H1 (cell line): ENCODE results near the gene ZBTB42. TPM values are rescaled to one million over a fixed set of nuclear protein-coding genes. Genes with fewer than 3 reads are reported as not detected.

Experiments used
- CTCF ChIA-PET: fragments of 300-600 bp; sonication (Branson Sonifier 250); formaldehyde crosslinking; loops from one replicate; lab custom pipeline; 2021; ENCODE audit not compliant: partially characterized antibody; lab: Charles Lee
- POLR2A ChIA-PET: fragments of 300-600 bp; sonication (Branson Sonifier 250); formaldehyde crosslinking; loops from one replicate; lab custom pipeline; 2021; ENCODE audit warnings: inconsistent platforms; ENCODE audit not compliant: partially characterized antibody; lab: Charles Lee
- DNase-seq, 2 experiments: peaks; one replicate each; pipeline versions ENCODE4 v3.0.0 to v3.0.0-alpha.2; 2010 to 2022; ENCODE audit warnings: low spot score in 2 of 2, low read depth in 1 of 2, mixed read lengths in 1 of 2
- FAIRE-seq: peaks from 2 replicates; lab custom pipeline; 2011; peaks lifted over from hg19 to GRCh38; lab: Jason Lieb, UNC
- H2AFZ ChIP-seq: 2 replicates; pipeline ENCODE4 v1.8.1; 2012; ENCODE audit warnings: low read length, inconsistent platforms
- H2AK5ac ChIP-seq: 2 replicates; pipeline ENCODE4 v1.6.1; 2013; ENCODE audit warnings: low read depth, low read length
- H2BK120ac ChIP-seq: replicated peaks from 2 replicates; pipeline ENCODE3; 2013; ENCODE audit warnings: low read depth, low read length, inconsistent platforms
- H2BK12ac ChIP-seq: 2 replicates; pipeline ENCODE4 v1.6.1; 2013; ENCODE audit warnings: low read depth, low read length
- H2BK15ac ChIP-seq: 2 replicates; pipeline ENCODE4 v1.6.1; 2013; ENCODE audit warnings: low read length
- H2BK20ac ChIP-seq: 2 replicates; pipeline ENCODE4 v1.6.1; 2013; ENCODE audit warnings: low read length
- H2BK5ac ChIP-seq: 2 replicates; pipeline ENCODE4 v1.6.1; 2013; ENCODE audit warnings: low read depth, low read length
- H3K14ac ChIP-seq: 2 replicates; pipeline ENCODE4 v1.6.1; 2013; ENCODE audit warnings: inconsistent platforms; ENCODE audit not compliant: insufficient read length
- H3K18ac ChIP-seq: 2 replicates; pipeline ENCODE4 v1.6.1; 2013; ENCODE audit warnings: low read length; ENCODE audit errors: extremely low read depth
- H3K23ac ChIP-seq: 2 replicates; pipeline ENCODE4 v1.6.1; 2013; ENCODE audit warnings: inconsistent platforms; ENCODE audit not compliant: insufficient read length
- H3K23me2 ChIP-seq: 2 replicates; pipeline ENCODE4 v1.6.1; 2013; ENCODE audit warnings: low read depth, low read length
- H3K27ac ChIP-seq: 2 replicates; pipeline ENCODE4 v1.6.1; 2011; ENCODE audit warnings: low read depth, low read length, inconsistent platforms
- H3K27me3 ChIP-seq, 4 experiments: replicated peaks in 1 of 4; 1 replicate in 1 of 4; 2 replicates in 3 of 4; pipeline versions ENCODE4 v1.6.1 to v1.8.1; 2011 to 2013; ENCODE audit warnings: low read length in 3 of 4, mild to moderate bottlenecking in 3 of 4, inconsistent platforms in 2 of 4, mixed read lengths in 2 of 4, moderate library complexity in 1 of 4; ENCODE audit not compliant: control insufficient read depth in 3 of 4, insufficient read depth in 3 of 4; ENCODE audit errors: extremely low read depth in 1 of 4
- H3K36me3 ChIP-seq, 4 experiments: 2 replicates each; pipeline versions ENCODE4 v1.6.1 to v1.8.1; 2011 to 2013; ENCODE audit warnings: mild to moderate bottlenecking in 4 of 4, low read length in 3 of 4, moderate library complexity in 2 of 4, control low read depth in 1 of 4, inconsistent platforms in 1 of 4; ENCODE audit not compliant: insufficient read depth in 4 of 4, control insufficient read depth in 2 of 4
- H3K4ac ChIP-seq: replicated peaks from 2 replicates; pipeline ENCODE3; 2013; ENCODE audit warnings: low read length, low read depth, mixed read lengths, inconsistent platforms; ENCODE audit not compliant: insufficient read length
- H3K4me1 ChIP-seq, 4 experiments: replicated peaks in 1 of 4; 1 replicate in 1 of 4; 2 replicates in 3 of 4; pipeline versions ENCODE4 v1.6.1 to v1.8.1; 2011 to 2013; ENCODE audit warnings: low read length in 3 of 4, inconsistent platforms in 2 of 4, mixed read lengths in 1 of 4; ENCODE audit not compliant: insufficient read depth in 4 of 4, control insufficient read depth in 3 of 4
- H3K4me2 ChIP-seq, 2 experiments: 2 replicates each; pipeline versions ENCODE4 v1.6.1 to v1.8.1; 2011 to 2013; ENCODE audit warnings: low read depth in 2 of 2, low read length in 2 of 2, control low read depth in 1 of 2, inconsistent platforms in 1 of 2, mild to moderate bottlenecking in 1 of 2; ENCODE audit not compliant: insufficient read depth in 1 of 2
- H3K4me3 ChIP-seq, 4 experiments: fragments of 200-600, 300-600 bp in 1 of 4; sonication (generic), shearing (Covaris generic), sonication (Bioruptor Twin) in 1 of 4; 2 replicates each; pipeline versions ENCODE4 v1.5.1 to v1.8.1; 2011 to 2016; ENCODE audit warnings: low read length in 4 of 4, low read depth in 3 of 4, control low read depth in 2 of 4, inconsistent platforms in 2 of 4, mild to moderate bottlenecking in 2 of 4, mixed read lengths in 1 of 4, moderate library complexity in 1 of 4; ENCODE audit not compliant: insufficient read depth in 2 of 4; ENCODE audit errors: extremely low read depth in 1 of 4
- H3K56ac ChIP-seq: replicated peaks from 2 replicates; pipeline ENCODE3; 2013; ENCODE audit warnings: low read depth, mild to moderate bottlenecking, mixed read lengths, low read length, inconsistent platforms; ENCODE audit not compliant: insufficient read length
- H3K79me1 ChIP-seq: 2 replicates; pipeline ENCODE4 v1.6.1; 2013; ENCODE audit warnings: low read depth, low read length, control low read depth
- H3K79me2 ChIP-seq, 2 experiments: 2 replicates each; pipeline versions ENCODE4 v1.6.1 to v1.8.1; 2012 to 2013; ENCODE audit warnings: low read length in 2 of 2, mild to moderate bottlenecking in 2 of 2, inconsistent platforms in 1 of 2; ENCODE audit not compliant: insufficient read depth in 2 of 2, control insufficient read depth in 1 of 2
- H3K9ac ChIP-seq, 4 experiments: replicated peaks in 1 of 4; 1 replicate in 1 of 4; 2 replicates in 3 of 4; pipeline versions ENCODE4 v1.6.1 to v1.8.1; 2011 to 2013; ENCODE audit warnings: low read depth in 3 of 4, low read length in 3 of 4, control low read depth in 2 of 4, mild to moderate bottlenecking in 2 of 4, moderate library complexity in 2 of 4, inconsistent platforms in 1 of 4; ENCODE audit errors: extremely low read depth in 1 of 4
- H3K9me3 ChIP-seq, 2 experiments: 2 replicates each; pipeline versions ENCODE4 v1.6.1 to v1.8.1; 2012 to 2013; ENCODE audit warnings: mild to moderate bottlenecking in 2 of 2, moderate library complexity in 2 of 2, control low read depth in 1 of 2, inconsistent platforms in 1 of 2, low read depth in 1 of 2, low read length in 1 of 2, mixed read lengths in 1 of 2; ENCODE audit not compliant: insufficient read depth in 2 of 2
- H4K20me1 ChIP-seq, 2 experiments: replicated peaks in 1 of 2; 2 replicates each; pipeline versions ENCODE3 to v1.8.1; 2011 to 2013; ENCODE audit warnings: inconsistent platforms in 2 of 2, low read length in 2 of 2, mild to moderate bottlenecking in 1 of 2; ENCODE audit not compliant: insufficient read depth in 2 of 2, control insufficient read depth in 1 of 2
- H4K5ac ChIP-seq: 2 replicates; pipeline ENCODE4 v1.6.1; 2013; ENCODE audit warnings: low read length, low read depth, mixed read lengths, inconsistent platforms; ENCODE audit not compliant: insufficient read length
- H4K8ac ChIP-seq: 2 replicates; pipeline ENCODE4 v1.8.0; 2013; ENCODE audit warnings: mild to moderate bottlenecking, moderate library complexity, low read length, inconsistent platforms; ENCODE audit not compliant: insufficient read depth; ENCODE audit errors: extremely low read depth
- H4K91ac ChIP-seq: replicated peaks from 2 replicates; pipeline ENCODE3; 2013; ENCODE audit warnings: low read length, mixed read lengths, inconsistent platforms; ENCODE audit not compliant: insufficient read length
- CEBPB ChIP-seq: IDR thresholded peaks from 2 replicates; pipeline ENCODE4 v1.6.1; 2012; ENCODE audit warnings: low read depth, low read length
- HDAC2 ChIP-seq, 2 experiments: fragments of 300-600 bp in 1 of 2; sonication (generic) in 1 of 2; IDR thresholded peaks; 2 replicates each; pipeline ENCODE4 v1.6.1; 2011 to 2012; ENCODE audit warnings: low read depth in 2 of 2, low read length in 2 of 2, mild to moderate bottlenecking in 2 of 2, moderate library complexity in 2 of 2, borderline replicate concordance in 1 of 2, inconsistent platforms in 1 of 2
- KDM4A ChIP-seq: IDR thresholded peaks from one replicate; pipeline ENCODE4 v1.7.1; 2012; ENCODE audit warnings: low read depth, mild to moderate bottlenecking, moderate library complexity, low read length, inconsistent platforms; ENCODE audit not compliant: severe bottlenecking
- SP1 ChIP-seq: IDR thresholded peaks from 2 replicates; pipeline ENCODE4 v1.6.1; 2011; ENCODE audit warnings: low read depth, low read length
- TCF12 ChIP-seq: IDR thresholded peaks from 2 replicates; pipeline ENCODE4 v1.6.1; 2011; ENCODE audit warnings: low read depth, mild to moderate bottlenecking, low read length
- WGBS, 2 experiments: shearing (Covaris generic) in 1 of 2; methylation state at CpG; one replicate each; pipeline versions ENCODE4 v1.1.6 to v1.1.7; 2013 to 2015; ENCODE audit warnings: low lambda C conversion rate in 2 of 2, mixed read lengths in 2 of 2, inconsistent platforms in 1 of 2, low coverage in 1 of 2, missing lambda C conversion rate in 1 of 2; ENCODE audit not compliant: insufficient replicate concordance in 2 of 2, insufficient coverage in 1 of 2, insufficient read length in 1 of 2; ENCODE audit errors: extremely low coverage in 1 of 2, missing lambda C conversion rate in 1 of 2; 5-methylcytosine and 5-hydroxymethylcytosine counted together
- polyA plus RNA-seq, 7 experiments: library from polyadenylated mRNA; depleted of rRNA in 3 of 7; stranded (reverse) in 5 of 7; unstranded in 2 of 7; fragments of >200 nt in 5 of 7; fragments of 200-250 nt in 2 of 7; gene quantifications; 1 replicate in 5 of 7; 2 replicates in 1 of 7; 4 replicates in 1 of 7; pipeline versions ENCODE4 v1.2.1 to v1.2.3, GENCODE V29; 2011 to 2013; ENCODE audit warnings: missing spikeins in 2 of 7, mixed read lengths in 2 of 7
- total RNA-seq: library from RNA; stranded (reverse); fragmentation: NEBNext Ultra II Directional; extraction: Animal tissue kit (Norgen Biotek cat#: 25700); gene quantifications from 2 replicates; pipeline ENCODE4 v1.2.1, GENCODE V29; 2021

Gene ZBTB42
- total and polyA plus RNA-seq, 2 of the 8 experiments (the other 6 are each of a cell fraction or from before 2014, with no cell fraction given), result 2.8 to 3.1 TPM

DNA sequence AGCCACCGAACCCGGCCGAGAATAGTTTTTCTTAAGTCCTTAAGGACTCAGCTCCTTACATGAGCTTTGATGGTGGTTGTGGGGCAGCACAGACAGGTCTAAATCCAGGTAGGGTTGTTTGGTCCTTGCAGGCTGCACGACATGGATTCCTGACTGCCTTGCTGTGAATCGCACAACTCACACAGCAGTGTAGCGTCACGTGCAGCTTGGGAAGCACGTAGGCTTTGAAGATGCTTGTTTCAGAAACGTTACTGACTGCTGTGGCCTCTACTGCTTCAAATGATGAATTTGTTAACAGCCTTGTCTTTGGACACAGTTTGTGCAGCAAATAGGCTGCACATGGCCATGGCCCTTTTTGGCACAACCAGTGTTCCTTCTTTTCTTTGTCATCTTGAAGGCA, 29.9 kb downstream of the ZBTB42 start:
- H3K9ac ChIP-seq, result no peak overlapping the region
- H3K27me3 ChIP-seq, result peaks cover 0 to 9% (median 6%) of the 10 kb centered on the region in 4 experiments; a peak in 4 of 7 replicates
- WGBS, 2 experiments, result 87% methylated on average over 9 of the region's 9 CpGs; no CpG with 5 or more reads in 1 of the 2 experiments
- H3K79me1 ChIP-seq, result no peaks in the 10 kb centered on the region
- peaks cover 10% of the 10 kb centered on the region; the same call in 1 of the 2 replicates for H3K23me2 ChIP-seq
- peak overlapping the region; percentile 7 for H4K91ac ChIP-seq
- no peak overlapping the region for H3K4me3 ChIP-seq
- peaks cover 0 to 7% (median 5%) of the 10 kb centered on the region in 4 experiments; a peak in 4 of 7 replicates for H3K4me1 ChIP-seq
- no peaks in the 10 kb centered on the region for H3K79me2 ChIP-seq
- no peak overlapping the region for H2BK12ac ChIP-seq
- no peaks in the 10 kb centered on the region for H3K36me3 ChIP-seq
- no peak overlapping the region for H2BK120ac ChIP-seq
- no peak overlapping the region for H2BK5ac ChIP-seq
- H3K4me2 ChIP-seq, result no peak overlapping the region
- H3K56ac ChIP-seq, result no peak overlapping the region
- no peak overlapping the region for H3K23ac ChIP-seq
- H2BK20ac ChIP-seq, result no peak overlapping the region; the same call in 1 of the 2 replicates
- H4K5ac ChIP-seq, result no peak overlapping the region
- TF ChIP-seq HDAC2 (IDR thresholded peaks at IDR 0.05; ENCODE audit: borderline replicate concordance in 1 of 2, low read depth in 2 of 2, low read length in 2 of 2) (no peak), CEBPB (no peak), SP1 (no peak), TCF12 (no peak), KDM4A (no peak)
- H2AK5ac ChIP-seq, result peak overlapping the region; percentile 83; the same call in 1 of the 2 replicates
- H4K8ac ChIP-seq, result no peak overlapping the region; the same call in 1 of the 2 replicates
- H3K9me3 ChIP-seq, result no peaks in the 10 kb centered on the region
- no peak overlapping the region for H2BK15ac ChIP-seq
- FAIRE-seq, result no peak
- H4K20me1 ChIP-seq, result no peaks in the 10 kb centered on the region
- H3K27ac ChIP-seq, result no peak overlapping the region
- no peak for DNase-seq
- no peak overlapping the region for H3K4ac ChIP-seq
- H3K18ac ChIP-seq, result no peak overlapping the region
- ChIA-PET CTCF (interaction anchor here (0.9 to 1.2 kb wide), 4 partner anchors 14 to 60 kb away, joined by 3 to 8 read pairs (median 5); no protein-coding TSS in a partner anchor), POLR2A (interaction anchor here (0.8 kb wide), 1 partner anchor 13 kb away, joined by 3 read pairs; no protein-coding TSS in a partner anchor)
- H3K14ac ChIP-seq, result no peak overlapping the region
- no peak overlapping the region for H2AFZ ChIP-seq
